Activated CD4-positive, alpha-beta memory T cell treated with anti-CD3 and anti-CD28 coated beads for 36 hours (primary cell): Measurements from ENCODE around the gene ZNF234. TPM values are rescaled to one million over a fixed set of nuclear protein-coding genes. Genes with fewer than 3 reads are reported as not detected.
"Not testable (repeated sequence)": the region's sequence is repeated elsewhere in the genome, so short reads cannot be mapped to it uniquely, and the experiment has no call there.

Experiments
- CTCF ChIA-PET: fragments of 350-600 bp; sonication (Branson Sonifier 250); formaldehyde crosslinking; loops from one replicate; lab custom pipeline; 2021; ENCODE audit warnings: antibody characterized with exemption, inconsistent platforms; lab: Charles Lee
- POLR2A ChIA-PET: fragments of 350-600 bp; sonication (Branson Sonifier 250); formaldehyde crosslinking; loops from one replicate; lab custom pipeline; 2021; ENCODE audit warnings: antibody characterized with exemption; lab: Charles Lee
- DNase-seq: peaks from one replicate; pipeline ENCODE4 v3.0.0-alpha.2; 2020
- H3K27ac Mint-ChIP-seq: one replicate; pipeline ENCODE4 v1.8.0; 2021; ENCODE audit warnings: mixed read lengths
- H3K27me3 Mint-ChIP-seq: one replicate; pipeline ENCODE4 v1.8.0; 2021; ENCODE audit warnings: mixed read lengths
- H3K36me3 Mint-ChIP-seq: one replicate; pipeline ENCODE4 v1.8.0; 2021; ENCODE audit warnings: mixed read lengths
- H3K4me1 Mint-ChIP-seq: one replicate; pipeline ENCODE4 v1.8.0; 2021; ENCODE audit warnings: low read depth, mixed read lengths
- H3K4me3 Mint-ChIP-seq: one replicate; pipeline ENCODE4 v1.8.0; 2021; ENCODE audit warnings: mild to moderate bottlenecking, mixed read lengths
- H3K9me3 Mint-ChIP-seq: one replicate; pipeline ENCODE4 v1.8.0; 2021; ENCODE audit warnings: mixed read lengths
- intact Hi-C: fragments of 100-400 bp; cut with micrococcal nuclease; formaldehyde crosslinking; loops from one replicate; pipeline ENCODE4 v1.15.1; 2023
- total RNA-seq, 2 experiments: library from RNA; stranded (reverse); gene quantifications; one replicate each; pipeline ENCODE4 v1.2.3, GENCODE V29; 2021

The ZNF234 gene
- total RNA-seq, 2 experiments from 2014 or later: 7.3 to 8.7 TPM

DNA sequence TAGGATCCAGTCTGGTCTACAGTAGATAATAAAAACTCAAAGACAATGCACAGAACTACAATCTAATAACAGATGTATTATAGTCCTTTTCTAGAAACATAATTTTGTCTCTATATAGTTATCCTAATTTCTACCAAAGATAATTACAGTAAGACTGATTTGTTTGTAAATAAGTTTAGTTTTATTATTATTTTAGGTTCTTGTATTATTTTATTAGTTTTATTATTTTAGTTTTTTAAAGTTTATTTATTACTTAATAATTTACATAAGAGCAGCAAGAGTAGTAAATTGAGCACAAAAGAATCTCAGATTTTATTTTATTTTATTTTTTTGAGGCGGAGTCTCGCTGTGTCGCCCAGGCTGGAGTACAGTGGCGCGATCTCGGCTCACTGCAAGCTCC lies 48.7 kb downstream of the ZNF234 start:
- H3K4me3 Mint-ChIP-seq: no peak overlapping the region
- H3K27ac Mint-ChIP-seq: no peak overlapping the region
- no peaks in the 10 kb centered on the region for H3K27me3 Mint-ChIP-seq
- POLR2A ChIA-PET: no interaction called here
- CTCF ChIA-PET: no interaction called here
- H3K36me3 Mint-ChIP-seq: peaks cover 35% of the 10 kb centered on the region
- no peaks in the 10 kb centered on the region for H3K4me1 Mint-ChIP-seq
- DNase-seq: no peak
- peaks cover 60% of the 10 kb centered on the region for H3K9me3 Mint-ChIP-seq
- intact Hi-C loops: no loop called here

DNA sequence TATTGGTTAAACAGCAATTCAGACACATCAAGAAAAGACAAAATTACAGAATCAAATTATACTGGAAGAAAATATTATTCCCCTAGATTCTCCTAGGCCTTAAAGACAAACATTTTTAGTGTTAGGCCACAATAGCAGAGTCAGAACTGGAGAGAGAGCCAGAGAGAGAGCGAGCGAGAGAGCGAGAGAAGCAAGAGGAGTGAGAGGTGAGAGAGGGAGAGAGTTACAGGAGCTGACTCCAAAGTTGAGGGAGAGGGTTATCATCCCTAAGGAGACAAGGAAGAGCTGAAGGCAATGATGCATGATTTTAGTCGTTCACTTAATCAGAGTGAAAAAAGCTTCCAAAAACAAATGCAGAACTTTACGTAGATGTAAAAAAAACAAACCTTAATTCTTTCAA lies 50.8 kb downstream of the ZNF234 start:
- Mint-ChIP-seq H3K27ac (no peak overlapping the region), H3K9me3 (peaks cover 61% of the 10 kb centered on the region)
- POLR2A ChIA-PET: no interaction called here

GRCh38 chr19:44196772-44197171 lies 55.4 kb downstream of the ZNF234 start:
- Mint-ChIP-seq H3K27me3 (no peaks in the 10 kb centered on the region), H3K27ac (no peak overlapping the region), H3K4me3 (no peak overlapping the region), H3K36me3 (peaks cover 19% of the 10 kb centered on the region), H3K9me3 (peaks cover 50% of the 10 kb centered on the region), H3K4me1 (no peaks in the 10 kb centered on the region)
- intact Hi-C loops: no loop called here
- CTCF ChIA-PET: no interaction called here
- POLR2A ChIA-PET: no interaction called here
- no peak for DNase-seq

More for the DNA sequence above, 50.8 kb downstream of the ZNF234 start:
- Mint-ChIP-seq H3K4me3 (no peak overlapping the region), H3K27me3 (no peaks in the 10 kb centered on the region), H3K36me3 (peaks cover 35% of the 10 kb centered on the region), H3K4me1 (no peaks in the 10 kb centered on the region)
- CTCF ChIA-PET: no interaction called here
- DNase-seq: no peak
- intact Hi-C loops: no loop called here

- Mint-ChIP-seq H3K4me1 (peaks cover 5% of the 10 kb centered on the region), H3K36me3 (peaks cover 24% of the 10 kb centered on the region), H3K4me3 (no peak overlapping the region), H3K9me3 (peaks cover 33% of the 10 kb centered on the region), H3K27me3 (peaks cover 6% of the 10 kb centered on the region), H3K27ac (no peak overlapping the region)
- intact Hi-C loops: no loop called here
- no peak for DNase-seq
- ChIA-PET CTCF (no interaction called here), POLR2A (no interaction called here)
Observed at GRCh38 chr19:44202470-44202869, 61.1 kb downstream of the ZNF234 start.

- intact Hi-C loops: no loop called here
- H3K27ac Mint-ChIP-seq: no peak overlapping the region
- ChIA-PET POLR2A (no interaction called here), CTCF (no interaction called here)
- no peak overlapping the region for H3K4me3 Mint-ChIP-seq
- peaks cover 6% of the 10 kb centered on the region for H3K27me3 Mint-ChIP-seq
- peaks cover 7% of the 10 kb centered on the region for H3K4me1 Mint-ChIP-seq
- no peak for DNase-seq
- peaks cover 23% of the 10 kb centered on the region for H3K36me3 Mint-ChIP-seq
- H3K9me3 Mint-ChIP-seq: peaks cover 30% of the 10 kb centered on the region
Observed at GRCh38 chr19:44202974-44203373, 61.6 kb downstream of the ZNF234 start.

- intact Hi-C loops, H3K27ac Mint-ChIP-seq, DNase-seq, H3K4me1 Mint-ChIP-seq, H3K27me3 Mint-ChIP-seq, CTCF ChIA-PET, POLR2A ChIA-PET, H3K4me3 Mint-ChIP-seq: not testable (repeated sequence)
- H3K9me3 Mint-ChIP-seq: peaks cover 30% of the 10 kb centered on the region
- peaks cover 23% of the 10 kb centered on the region for H3K36me3 Mint-ChIP-seq
Observed at GRCh38 chr19:44203877-44204276, 62.5 kb downstream of the ZNF234 start.

DNA sequence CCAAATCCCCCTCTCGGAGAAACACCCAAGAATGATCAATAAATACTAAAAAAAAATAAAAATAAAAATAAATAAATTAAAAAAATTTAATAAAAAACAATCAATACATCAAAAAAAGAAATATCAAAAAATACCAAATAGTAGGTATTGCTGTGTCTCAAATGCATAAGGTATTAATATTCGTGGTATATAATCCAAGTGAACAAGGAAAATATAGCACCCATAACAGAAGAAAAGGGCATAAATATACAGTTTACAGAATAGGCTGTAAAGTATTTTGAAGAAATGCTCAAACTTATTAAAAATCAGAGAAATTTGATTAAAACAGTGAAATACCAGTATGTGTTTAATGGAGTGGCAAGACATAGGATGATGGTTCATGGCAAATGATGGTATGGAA lies 63.4 kb downstream of the ZNF234 start:
- POLR2A ChIA-PET: no interaction called here
- Mint-ChIP-seq H3K4me3 (no peak overlapping the region), H3K27ac (no peak overlapping the region), H3K4me1 (peaks cover 7% of the 10 kb centered on the region), H3K36me3 (peaks cover 21% of the 10 kb centered on the region), H3K27me3 (peaks cover 6% of the 10 kb centered on the region), H3K9me3 (peaks cover 26% of the 10 kb centered on the region)
- no peak for DNase-seq
- intact Hi-C loops: no loop called here
- CTCF ChIA-PET: no interaction called here

- H3K27me3 Mint-ChIP-seq: peaks cover 6% of the 10 kb centered on the region
Observed at GRCh38 chr19:44207126-44207803, 65.9 kb downstream of the ZNF234 start.

More at GRCh38 chr19:44207126-44207803, 65.9 kb downstream of the ZNF234 start:
- peak overlapping the region; percentile 79 for H3K27ac Mint-ChIP-seq
- peak; percentile 84 for DNase-seq
- H3K9me3 Mint-ChIP-seq: peaks cover 22% of the 10 kb centered on the region
- CTCF ChIA-PET: interaction anchor here (1.0 kb wide), 1 partner anchor 43 kb away, joined by 4 read pairs; the partner anchor contains the start of gene ZNF226
- peaks cover 7% of the 10 kb centered on the region for H3K4me1 Mint-ChIP-seq
- peaks cover 17% of the 10 kb centered on the region for H3K36me3 Mint-ChIP-seq
- intact Hi-C loops: loop anchor here (2.0 kb wide), 1 partner anchor 182 kb away; the partner anchor contains the start of gene ZNF222
- peak overlapping the region; percentile 82 for H3K4me3 Mint-ChIP-seq
- POLR2A ChIA-PET: no interaction called here

Other genes starting within 250 kb of the ZNF234 start
- gene ZNF45, start 206.3 kb upstream of the ZNF234 start, total RNA-seq: 1 to 10 TPM; 7.7 to 9.6 TPM
- gene ZNF221, start 190.3 kb upstream of the ZNF234 start, total RNA-seq: 1 to 10 TPM in 1 of 2 experiments, under 1 TPM in 1; 0.73 to 1.0 TPM
- 1 to 10 TPM; 2.9 to 4.5 TPM for gene ZNF155, start 157.4 kb upstream of the ZNF234 start, total RNA-seq
- 1 to 10 TPM; 3.8 TPM for gene ZNF230, start 138.6 kb upstream of the ZNF234 start, total RNA-seq
- under 1 TPM; 0.88 to 0.94 TPM for gene ZNF222, start 116.2 kb upstream of the ZNF234 start, total RNA-seq
- under 1 TPM; 0.55 to 0.73 TPM for gene ZNF223, start 89.5 kb upstream of the ZNF234 start, total RNA-seq
- 1 to 10 TPM; 1.1 to 1.4 TPM for gene ZNF284, start 69.4 kb upstream of the ZNF234 start, total RNA-seq
- 10 to 100 TPM; 12.8 to 14.0 TPM for gene ZNF224, start 47.2 kb upstream of the ZNF234 start, total RNA-seq
- gene ZNF225, start 28.2 kb upstream of the ZNF234 start, total RNA-seq: 1 to 10 TPM; 2.5 to 2.9 TPM
- 10 to 100 TPM; 10.6 to 10.7 TPM for gene ZNF226, start 23.5 kb downstream of the ZNF234 start, total RNA-seq
- gene ZNF227, start 71.0 kb downstream of the ZNF234 start, total RNA-seq: 10 to 100 TPM; 13.5 TPM
- under 1 TPM in 1 of 2 experiments, not detected in 1; 0.12 TPM for gene ZNF233, start 118.3 kb downstream of the ZNF234 start, total RNA-seq
- gene ZNF235, start 163.5 kb downstream of the ZNF234 start, total RNA-seq: 1 to 10 TPM; 1.2 to 1.3 TPM
- under 1 TPM in 1 of 2 experiments, not detected in 1; 0.15 TPM for gene ZNF112, start 215.1 kb downstream of the ZNF234 start, total RNA-seq